Thyroid gland (tissue), 4 donors: ENCODE data around the gene PSMD5.

Source experiments
- CTCF ChIP-seq, 6 experiments: fragments of 200-600 bp in 3 of 6; fragments of 450-650 bp in 3 of 6; sonication (generic) in 3 of 6; IDR thresholded peaks; one replicate each; pipeline ENCODE4 v1.5.1; 2016 to 2019; ENCODE audit warnings: antibody characterized with exemption in 6 of 6, mild to moderate bottlenecking in 2 of 6, inconsistent platforms in 1 of 6, moderate library complexity in 1 of 6
- POLR2A ChIP-seq, 2 donors: fragments of 450-650 bp; IDR thresholded peaks; one replicate each; pipeline ENCODE4 v1.6.1; 2017; ENCODE audit warnings: antibody characterized with exemption in 2 of 2, mild to moderate bottlenecking in 2 of 2, moderate library complexity in 1 of 2

GRCh38 chr9:120780367-120780766 is 62.4 kb downstream of the PSMD5 start:
- TF ChIP-seq POLR2A (IDR thresholded peaks at IDR 0.05) (no peak), CTCF (IDR thresholded peaks at IDR 0.05) (no peak)
